Measurements from ENCODE around the gene AK2.

DNA sequence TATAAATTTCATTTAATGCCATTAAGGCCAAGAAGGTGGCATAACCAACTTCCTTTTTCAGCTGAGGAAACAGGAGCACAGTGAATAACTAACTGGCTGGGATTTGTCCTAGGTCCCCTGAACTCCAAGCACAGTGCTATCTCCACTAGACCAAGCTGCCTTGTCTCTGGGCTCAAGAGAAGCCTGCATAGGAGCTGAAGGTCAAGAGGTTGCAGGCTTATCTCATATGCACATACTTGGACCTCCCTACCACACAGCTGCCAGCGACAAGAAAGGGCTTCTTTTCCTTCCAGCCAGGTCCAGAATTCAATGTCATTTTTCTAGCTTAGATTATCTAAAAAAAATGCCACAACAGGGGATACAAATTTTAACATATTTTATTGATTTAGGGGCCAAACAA, 27.1 kb downstream of the AK2 start:
- TF ChIP-seq JUN (IDR thresholded peaks at IDR 0.05; ENCODE audit: borderline replicate concordance, insufficient read depth, insufficient read length, low read depth): no peak
- no peak for TF ChIP-seq POLR2A (IDR thresholded peaks at IDR 0.05; ENCODE audit: low read depth, low read length)
